OCI-LY3 (cell line): ENCODE data around the gene PAM16.

Experiments
- H2AFZ ChIP-seq: fragments of 200-600, 300-600 bp; shearing (Covaris generic); 2 replicates; pipeline ENCODE4 v1.6.0; 2014; ENCODE audit warnings: antibody characterized with exemption, low read depth, low read length
- H3K27ac ChIP-seq: fragments of 200-600, 300-600 bp; sonication (generic); 2 replicates; pipeline ENCODE4 v1.5.1; 2014; ENCODE audit warnings: mild to moderate bottlenecking, low read length, moderate library complexity, mixed read lengths
- H3K27me3 ChIP-seq: fragments of 200-600, 300-600 bp; sonication (generic); 2 replicates; pipeline ENCODE4 v1.6.1; 2014; ENCODE audit warnings: low read depth, low read length, mixed read lengths
- H3K36me3 ChIP-seq: fragments of 200-600, 300-600 bp; sonication (generic); replicated peaks from 2 replicates; pipeline ENCODE3; 2014; ENCODE audit warnings: low read depth, low read length, mixed read lengths
- H3K4me1 ChIP-seq: fragments of 300-600, 200-600 bp; sonication (generic); 2 replicates; pipeline ENCODE4 v1.6.1; 2014; ENCODE audit warnings: low read length, mixed read lengths
- H3K4me2 ChIP-seq: fragments of 200-600, 300-600 bp; sonication (generic); 2 replicates; pipeline ENCODE4 v1.6.1; 2014; ENCODE audit warnings: low read length, mixed read lengths
- H3K4me3 ChIP-seq: fragments of 300-600, 200-600 bp; sonication (generic); 2 replicates; pipeline ENCODE4 v1.5.1; 2014; ENCODE audit warnings: antibody characterized with exemption, mild to moderate bottlenecking, low read length, moderate library complexity
- H3K79me2 ChIP-seq: fragments of 300-600, 200-600 bp; shearing (Covaris generic); 2 replicates; pipeline ENCODE4 v1.6.1; 2014; ENCODE audit warnings: mild to moderate bottlenecking, low read length, mixed read lengths
- H3K9ac ChIP-seq: fragments of 300-600, 200-600 bp; shearing (Covaris generic); 2 replicates; pipeline ENCODE4 v1.6.0; 2014; ENCODE audit warnings: mild to moderate bottlenecking, low read length, moderate library complexity
- H3K9me3 ChIP-seq: fragments of 200-600, 300-600 bp; shearing (Covaris generic); 2 replicates; pipeline ENCODE4 v1.6.1; 2014; ENCODE audit warnings: low read length, mixed read lengths; ENCODE audit not compliant: insufficient read depth
- H4K20me1 ChIP-seq: fragments of 200-600, 300-600 bp; sonication (generic); 2 replicates; pipeline ENCODE4 v1.6.1; 2016; ENCODE audit warnings: low read length, mixed read lengths; ENCODE audit not compliant: insufficient read depth
- EZH2phosphoT487 ChIP-seq: fragments of 200-600 bp; shearing (Covaris generic); IDR thresholded peaks from 2 replicates; pipeline ENCODE4 v1.6.1; 2018; ENCODE audit warnings: antibody characterized with exemption, mixed run types, low read depth
- TF ChIP-seq, protein P1 (sequence below): fragments of 200-600, 300-600 bp; sonication (generic); IDR thresholded peaks from 2 replicates; pipeline ENCODE4 v1.5.1; 2014; ENCODE audit warnings: antibody characterized with exemption, low read length, low read depth

PAM16 gene

GRCh38 chr16:4381935-4382794, 31.0 kb upstream of the PAM16 start:
- H3K9me3 ChIP-seq, result no peaks in the 10 kb centered on the region
- no peak overlapping the region for H3K9ac ChIP-seq
- TF ChIP-seq EZH2phosphoT487, result no peak
- TF ChIP-seq, protein P1, sequence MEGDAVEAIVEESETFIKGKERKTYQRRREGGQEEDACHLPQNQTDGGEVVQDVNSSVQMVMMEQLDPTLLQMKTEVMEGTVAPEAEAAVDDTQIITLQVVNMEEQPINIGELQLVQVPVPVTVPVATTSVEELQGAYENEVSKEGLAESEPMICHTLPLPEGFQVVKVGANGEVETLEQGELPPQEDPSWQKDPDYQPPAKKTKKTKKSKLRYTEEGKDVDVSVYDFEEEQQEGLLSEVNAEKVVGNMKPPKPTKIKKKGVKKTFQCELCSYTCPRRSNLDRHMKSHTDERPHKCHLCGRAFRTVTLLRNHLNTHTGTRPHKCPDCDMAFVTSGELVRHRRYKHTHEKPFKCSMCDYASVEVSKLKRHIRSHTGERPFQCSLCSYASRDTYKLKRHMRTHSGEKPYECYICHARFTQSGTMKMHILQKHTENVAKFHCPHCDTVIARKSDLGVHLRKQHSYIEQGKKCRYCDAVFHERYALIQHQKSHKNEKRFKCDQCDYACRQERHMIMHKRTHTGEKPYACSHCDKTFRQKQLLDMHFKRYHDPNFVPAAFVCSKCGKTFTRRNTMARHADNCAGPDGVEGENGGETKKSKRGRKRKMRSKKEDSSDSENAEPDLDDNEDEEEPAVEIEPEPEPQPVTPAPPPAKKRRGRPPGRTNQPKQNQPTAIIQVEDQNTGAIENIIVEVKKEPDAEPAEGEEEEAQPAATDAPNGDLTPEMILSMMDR, result no peak
- H2AFZ ChIP-seq, result no peak overlapping the region
- H3K4me2 ChIP-seq, result no peak overlapping the region
- no peaks in the 10 kb centered on the region for H3K79me2 ChIP-seq
- no peaks in the 10 kb centered on the region for H4K20me1 ChIP-seq
- H3K4me1 ChIP-seq, result no peaks in the 10 kb centered on the region
- no peaks in the 10 kb centered on the region for H3K27me3 ChIP-seq
- no peak overlapping the region for H3K4me3 ChIP-seq
- H3K27ac ChIP-seq, result no peak overlapping the region
- no peaks in the 10 kb centered on the region for H3K36me3 ChIP-seq

DNA sequence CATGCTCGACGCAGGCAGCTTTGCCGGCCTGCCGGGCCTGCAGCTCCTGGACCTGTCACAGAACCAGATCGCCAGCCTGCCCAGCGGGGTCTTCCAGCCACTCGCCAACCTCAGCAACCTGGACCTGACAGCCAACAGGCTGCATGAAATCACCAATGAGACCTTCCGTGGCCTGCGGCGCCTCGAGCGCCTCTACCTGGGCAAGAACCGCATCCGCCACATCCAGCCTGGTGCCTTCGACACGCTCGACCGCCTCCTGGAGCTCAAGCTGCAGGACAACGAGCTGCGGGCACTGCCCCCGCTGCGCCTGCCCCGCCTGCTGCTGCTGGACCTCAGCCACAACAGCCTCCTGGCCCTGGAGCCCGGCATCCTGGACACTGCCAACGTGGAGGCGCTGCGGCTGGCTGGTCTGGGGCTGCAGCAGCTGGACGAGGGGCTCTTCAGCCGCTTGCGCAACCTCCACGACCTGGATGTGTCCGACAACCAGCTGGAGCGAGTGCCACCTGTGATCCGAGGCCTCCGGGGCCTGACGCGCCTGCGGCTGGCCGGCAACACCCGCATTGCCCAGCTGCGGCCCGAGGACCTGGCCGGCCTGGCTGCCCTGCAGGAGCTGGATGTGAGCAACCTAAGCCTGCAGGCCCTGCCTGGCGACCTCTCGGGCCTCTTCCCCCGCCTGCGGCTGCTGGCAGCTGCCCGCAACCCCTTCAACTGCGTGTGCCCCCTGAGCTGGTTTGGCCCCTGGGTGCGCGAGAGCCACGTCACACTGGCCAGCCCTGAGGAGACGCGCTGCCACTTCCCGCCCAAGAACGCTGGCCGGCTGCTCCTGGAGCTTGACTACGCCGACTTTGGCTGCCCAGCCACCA, 30.2 kb upstream of the PAM16 start:
- H3K4me3 ChIP-seq, result no peak overlapping the region
- H3K9me3 ChIP-seq, result no peaks in the 10 kb centered on the region
- TF ChIP-seq, protein P1, result no peak
- TF ChIP-seq EZH2phosphoT487, result no peak
- H3K4me1 ChIP-seq, result no peaks in the 10 kb centered on the region
- no peaks in the 10 kb centered on the region for H3K36me3 ChIP-seq
- H2AFZ ChIP-seq, result no peak overlapping the region
- no peak overlapping the region for H3K27ac ChIP-seq
- no peak overlapping the region for H3K4me2 ChIP-seq
- H3K79me2 ChIP-seq, result no peaks in the 10 kb centered on the region
- no peaks in the 10 kb centered on the region for H3K27me3 ChIP-seq
- no peak overlapping the region for H3K9ac ChIP-seq
- no peaks in the 10 kb centered on the region for H4K20me1 ChIP-seq

- Histone ChIP-seq H3K9me3 (no peaks in the 10 kb centered on the region), H3K27me3 (no peaks in the 10 kb centered on the region), H2AFZ (no peak overlapping the region), H3K27ac (no peak overlapping the region), H3K4me3 (no peak overlapping the region), H4K20me1 (no peaks in the 10 kb centered on the region), H3K9ac (no peak overlapping the region), H3K4me1 (no peaks in the 10 kb centered on the region), H3K36me3 (no peaks in the 10 kb centered on the region), H3K79me2 (no peaks in the 10 kb centered on the region), H3K4me2 (no peak overlapping the region)
- no peak for TF ChIP-seq EZH2phosphoT487
- TF ChIP-seq, protein P1, result no peak
Observed at GRCh38 chr16:4380119-4381063, 29.3 kb upstream of the PAM16 start.
